ENCODE measurements around the gene MYO6.
A peak's percentile ranks its signal among the peaks of the same experiment; 100 is the strongest.
"Not testable (repeated sequence)": the region's sequence is repeated elsewhere in the genome, so short reads cannot be mapped to it uniquely, and the experiment has no call there.

Gene MYO6

GRCh38 chr6:75748743-75749538 lies at the start of gene MYO6:
Gene MYO6 (plus strand): TSS chr6:75749239. CDS start chr6:75817548, 68,309 bp downstream.
- DNase-seq (ENCODE audit: low read depth in 2 of 2) = peak; percentile 5 to 8

- DNase-seq (ENCODE audit: low read depth in 2 of 2) = not testable (repeated sequence)
Observed at GRCh38 chr6:75708334-75708733, 40.7 kb upstream of the MYO6 start.

- no peak for DNase-seq (ENCODE audit: low read depth in 2 of 2)
Observed at GRCh38 chr6:75711173-75711572, 37.9 kb upstream of the MYO6 start.

DNA sequence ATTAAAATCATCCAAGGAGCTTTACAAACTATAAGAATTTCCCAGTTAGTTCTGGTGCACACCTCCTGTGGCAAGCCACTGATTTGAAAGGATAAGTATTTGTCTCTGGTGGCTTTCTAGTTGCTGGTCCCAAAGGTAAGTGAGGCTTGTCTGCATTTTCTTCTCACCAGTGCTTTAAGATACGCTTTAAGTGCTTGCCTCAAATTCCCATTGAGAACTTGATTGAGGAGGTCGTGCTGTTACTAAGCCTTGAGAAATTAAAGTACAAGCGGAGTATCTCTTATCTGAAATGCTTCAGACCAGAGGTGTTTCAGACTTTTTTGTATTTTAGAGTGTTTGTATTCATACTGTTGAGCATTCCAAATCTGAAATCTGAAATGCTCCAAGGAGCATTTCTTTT lies 29.9 kb upstream of the MYO6 start:
- DNase-seq (ENCODE audit: low read depth in 2 of 2) = no peak

DNA sequence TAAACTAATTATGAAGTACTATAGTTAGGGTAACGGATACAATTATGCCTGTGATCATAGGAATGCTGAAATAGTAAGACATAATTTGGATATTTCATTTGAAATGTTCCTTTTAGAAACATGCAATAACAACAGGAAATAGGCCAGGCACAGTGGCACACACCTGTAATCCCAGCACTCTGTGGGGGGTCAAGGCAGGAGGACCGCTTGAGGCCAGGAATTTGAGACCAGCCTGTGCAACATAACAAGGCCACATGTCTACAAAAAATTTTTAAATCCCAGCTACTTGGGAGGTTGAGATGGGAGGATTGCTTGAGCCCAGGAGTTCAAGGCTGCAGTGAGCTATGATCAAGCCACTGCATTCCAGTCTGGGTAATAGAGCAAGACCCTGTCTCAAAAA lies 25.7 kb upstream of the MYO6 start:
- DNase-seq (ENCODE audit: low read depth in 2 of 2) = no peak

GRCh38 chr6:75727206-75727605 lies 21.8 kb upstream of the MYO6 start:
- no peak for DNase-seq (ENCODE audit: low read depth in 2 of 2)

GRCh38 chr6:75731029-75731428 lies 18.0 kb upstream of the MYO6 start:
- not testable (repeated sequence) for DNase-seq (ENCODE audit: low read depth in 2 of 2)

- no peak for DNase-seq (ENCODE audit: low read depth in 2 of 2)
Observed at GRCh38 chr6:75735491-75736186, 13.4 kb upstream of the MYO6 start.

- no peak for DNase-seq (ENCODE audit: low read depth in 2 of 2)
Observed at GRCh38 chr6:75743971-75744370, 5.1 kb upstream of the MYO6 start.

DNA sequence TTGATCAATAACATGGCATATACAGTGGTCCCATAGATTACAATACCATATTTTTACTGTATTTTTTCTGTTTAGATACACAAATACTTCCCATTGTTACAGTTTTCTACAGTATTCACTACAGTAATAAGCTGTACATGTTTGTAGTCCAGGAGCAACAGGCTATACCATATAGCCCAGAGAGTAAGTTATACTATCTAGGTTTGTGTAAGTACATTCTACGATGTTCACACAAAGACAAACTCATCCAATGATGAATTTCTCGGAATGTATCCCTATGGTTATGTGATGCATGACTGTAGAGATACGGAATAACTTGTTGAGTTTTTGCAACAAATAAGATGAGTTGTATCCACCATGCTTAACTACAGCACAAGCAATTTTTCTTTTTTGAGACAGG lies 3.6 kb upstream of the MYO6 start:
- no peak for DNase-seq (ENCODE audit: low read depth in 2 of 2)

GRCh38 chr6:75746221-75746620 lies 2.8 kb upstream of the MYO6 start:
- no peak for DNase-seq (ENCODE audit: low read depth in 2 of 2)

DNA sequence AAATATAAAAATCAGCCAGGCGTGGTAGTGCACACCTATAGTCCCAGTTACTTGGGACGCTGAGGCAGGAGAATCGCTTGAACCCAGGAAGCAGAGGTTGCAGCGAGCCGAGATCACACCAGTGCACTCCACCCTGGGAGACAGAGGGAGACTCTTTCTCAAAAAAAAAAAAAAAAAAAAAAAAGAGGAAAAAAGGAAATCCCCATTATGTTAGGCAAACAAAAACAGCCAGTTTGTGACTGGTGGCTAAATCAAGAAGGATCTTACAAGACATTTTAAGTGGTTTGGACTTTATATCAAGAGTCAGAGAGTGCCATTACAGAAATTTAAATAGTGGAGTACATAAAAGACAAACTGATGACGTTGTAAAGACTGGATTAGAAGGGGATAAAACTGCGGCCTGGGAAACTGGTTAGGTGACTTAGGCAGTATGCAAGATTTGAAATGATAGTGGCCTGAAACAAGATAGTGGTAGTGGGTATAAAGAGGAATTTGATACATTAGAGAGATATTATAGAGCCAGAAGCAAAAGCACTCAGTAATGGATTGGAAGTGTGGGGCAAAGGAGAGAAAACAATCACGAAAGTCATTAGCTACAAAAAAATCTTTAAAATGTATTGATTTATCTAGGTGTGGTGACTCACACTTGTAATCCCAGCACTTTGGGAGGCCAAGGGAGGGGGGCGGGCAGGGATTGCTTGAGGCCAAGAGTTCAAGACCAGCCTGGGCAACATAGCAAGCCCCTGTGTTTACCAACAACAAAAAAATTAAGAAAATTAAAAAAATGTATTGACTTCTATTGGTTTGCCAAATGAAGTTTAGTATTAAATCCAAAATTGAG lies 1.7 kb upstream of the MYO6 start:
- no peak for DNase-seq (ENCODE audit: low read depth in 2 of 2)

- DNase-seq (ENCODE audit: low read depth in 2 of 2) = no peak
Observed at GRCh38 chr6:75748003-75748742, 866 bp upstream of the MYO6 start.

DNA sequence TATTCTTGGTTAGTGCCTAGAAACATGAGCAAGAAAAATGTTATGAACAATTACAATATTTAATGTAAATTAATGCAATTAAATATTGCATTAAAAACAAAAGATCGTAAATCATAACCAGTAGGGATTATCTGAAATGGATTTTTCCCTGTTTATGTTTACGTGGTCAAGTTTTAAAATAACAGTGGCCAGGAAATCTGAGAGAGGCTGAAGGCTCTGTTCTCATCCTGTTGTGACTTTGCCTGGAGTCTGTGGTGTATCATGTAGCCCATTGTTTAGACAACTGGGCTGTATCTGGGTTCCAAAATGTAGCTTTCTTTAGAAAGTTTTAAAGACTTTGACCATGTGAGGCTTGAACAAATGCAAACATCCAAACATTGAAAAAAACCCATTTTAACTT lies 2.4 kb downstream of the MYO6 start:
- no peak for DNase-seq (ENCODE audit: low read depth in 2 of 2)

- no peak for DNase-seq (ENCODE audit: low read depth in 2 of 2)
Observed at GRCh38 chr6:75752365-75752764, 3.3 kb downstream of the MYO6 start.

- DNase-seq (ENCODE audit: low read depth in 2 of 2) = no peak
Observed at GRCh38 chr6:75755704-75756103, 6.7 kb downstream of the MYO6 start.

DNA sequence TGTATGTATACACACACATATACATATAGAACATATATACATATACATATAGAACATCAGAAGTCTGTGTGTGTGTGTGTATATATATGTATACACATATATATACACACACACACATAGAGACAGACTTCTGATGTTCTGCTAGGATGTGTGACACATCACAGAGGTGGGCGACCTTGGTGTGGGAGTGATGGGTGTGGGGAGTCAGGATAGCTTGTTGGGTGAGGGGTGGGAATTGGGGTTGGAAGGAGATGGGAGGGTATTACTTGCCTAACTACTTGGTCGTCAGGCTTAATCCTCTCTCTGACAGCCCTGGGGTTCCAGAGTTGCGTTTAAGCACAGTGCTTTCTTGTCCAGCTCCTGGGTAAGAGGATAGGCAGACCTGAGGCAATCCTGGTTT lies 8.3 kb downstream of the MYO6 start:
- no peak for DNase-seq (ENCODE audit: low read depth in 2 of 2)

- no peak for DNase-seq (ENCODE audit: low read depth in 2 of 2)
Observed at GRCh38 chr6:75758061-75758460, 9.0 kb downstream of the MYO6 start.

DNA sequence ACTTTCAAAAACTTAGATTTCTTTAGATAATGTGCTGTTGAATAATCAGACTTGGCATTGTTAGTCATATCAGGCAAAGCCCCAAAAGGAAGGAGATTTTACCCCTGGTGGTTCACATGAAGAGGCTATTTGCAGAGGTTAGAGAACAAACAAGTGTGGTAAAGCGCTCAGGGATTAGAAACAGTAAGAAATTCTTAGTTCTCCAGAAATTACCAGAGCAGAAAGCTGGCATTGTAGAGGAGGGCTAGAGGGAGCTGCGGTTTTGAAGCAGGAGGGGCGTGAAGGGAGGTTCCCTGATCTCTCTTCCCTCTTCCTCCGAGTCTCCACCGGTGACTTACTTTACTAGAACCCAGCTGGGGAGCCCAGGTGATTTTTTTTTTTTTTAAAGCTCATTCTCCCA lies 10.2 kb downstream of the MYO6 start:
- DNase-seq (ENCODE audit: low read depth in 2 of 2) = no peak

- DNase-seq (ENCODE audit: low read depth in 2 of 2) = no peak
Observed at GRCh38 chr6:75760320-75760719, 11.3 kb downstream of the MYO6 start.

GRCh38 chr6:75761489-75761888 lies 12.4 kb downstream of the MYO6 start:
- DNase-seq (ENCODE audit: low read depth in 2 of 2) = no peak

GRCh38 chr6:75762063-75762462 lies 13.0 kb downstream of the MYO6 start:
- DNase-seq (ENCODE audit: low read depth in 2 of 2) = no peak
